Lung (tissue), 12 donors: ENCODE results near the gene B4GALNT1. TPM values are rescaled to one million over a fixed set of nuclear protein-coding genes. Genes with fewer than 3 reads are reported as not detected.

Source experiments
- ATAC-seq: fragments of 200-7000 bp; cut with Tn5 transposase; one replicate; pipeline ENCODE4 v1.9.1; 2020; ENCODE audit warnings: moderate number of reproducible peaks; ENCODE audit not compliant: insufficient read depth, low FRiP score
- DNase-seq, 3 donors: peaks; one replicate each; pipeline ENCODE4 v3.0.0-alpha.2; 2013 to 2017
- H3K27ac ChIP-seq, 2 donors: one replicate each; pipeline ENCODE4 v1.5.1; 2013; ENCODE audit warnings: mild to moderate bottlenecking in 2 of 2, moderate library complexity in 2 of 2, control low read depth in 1 of 2, inconsistent platforms in 1 of 2, low read depth in 1 of 2, low read length in 1 of 2
- H3K27me3 ChIP-seq, 3 donors: one replicate each; pipeline ENCODE4 v1.5.1; 2013; ENCODE audit warnings: low read length in 2 of 3; ENCODE audit not compliant: control insufficient read depth in 3 of 3, insufficient read depth in 3 of 3
- H3K36me3 ChIP-seq, 4 donors: one replicate each; pipeline ENCODE4 v1.5.1; 2013; ENCODE audit warnings: low read length in 4 of 4, mild to moderate bottlenecking in 1 of 4, moderate library complexity in 1 of 4; ENCODE audit not compliant: control insufficient read depth in 4 of 4, insufficient read depth in 4 of 4
- H3K4me1 ChIP-seq, 5 donors: one replicate each; pipeline ENCODE4 v1.5.1; 2013; ENCODE audit warnings: low read length in 5 of 5, mild to moderate bottlenecking in 2 of 5, moderate library complexity in 1 of 5; ENCODE audit not compliant: control insufficient read depth in 5 of 5, insufficient read depth in 5 of 5
- H3K4me3 ChIP-seq: one replicate; pipeline ENCODE4 v1.5.1; 2013; ENCODE audit warnings: mild to moderate bottlenecking, control low read depth, moderate library complexity
- H3K9ac ChIP-seq, 2 donors: one replicate each; pipeline ENCODE4 v1.5.1; 2013; ENCODE audit warnings: low read length in 2 of 2, control low read depth in 1 of 2; ENCODE audit not compliant: insufficient read depth in 1 of 2
- H3K9me3 ChIP-seq, 4 donors: one replicate each; pipeline ENCODE4 v1.5.1; 2013; ENCODE audit warnings: low read length in 3 of 4, mild to moderate bottlenecking in 1 of 4, moderate library complexity in 1 of 4; ENCODE audit not compliant: control insufficient read depth in 4 of 4, insufficient read depth in 3 of 4
- WGBS, 2 donors: extraction: QIAGEN DNeasy Blood & Tissue Kit; methylation state at CpG; one replicate each; pipeline ENCODE4 v1.1.7; 2013; 5-methylcytosine and 5-hydroxymethylcytosine counted together
- polyA plus RNA-seq, 2 donors: library from polyadenylated mRNA; stranded (reverse); fragments of 200-250 nt; gene quantifications; one replicate each; pipeline ENCODE4 v1.2.1, GENCODE V29; 2013
- total RNA-seq, 2 donors: library from RNA; depleted of rRNA in 1 of 2; stranded (reverse); fragments of >200 nt in 1 of 2; gene quantifications; one replicate each; pipeline ENCODE4 v1.2.1, GENCODE V29; 2014 to 2021
- TF ChIP-seq, protein P1 (sequence below): IDR thresholded peaks from 2 replicates; pipeline ENCODE4 v1.5.1; 2012; ENCODE audit warnings: mild to moderate bottlenecking; ENCODE audit errors: control extremely low read depth, extremely low read depth
- donor health status: control.
- donor health status: control.
- donor health status: Bipolar disorder and iron deficiency.
- donor health status: healthy.
- donor health status: DM: yes; HTN: yes; CAD: no.

Gene B4GALNT1
- total and polyA plus RNA-seq, 4 donors = 0.51 to 2.5 (median 0.73) TPM

DNA sequence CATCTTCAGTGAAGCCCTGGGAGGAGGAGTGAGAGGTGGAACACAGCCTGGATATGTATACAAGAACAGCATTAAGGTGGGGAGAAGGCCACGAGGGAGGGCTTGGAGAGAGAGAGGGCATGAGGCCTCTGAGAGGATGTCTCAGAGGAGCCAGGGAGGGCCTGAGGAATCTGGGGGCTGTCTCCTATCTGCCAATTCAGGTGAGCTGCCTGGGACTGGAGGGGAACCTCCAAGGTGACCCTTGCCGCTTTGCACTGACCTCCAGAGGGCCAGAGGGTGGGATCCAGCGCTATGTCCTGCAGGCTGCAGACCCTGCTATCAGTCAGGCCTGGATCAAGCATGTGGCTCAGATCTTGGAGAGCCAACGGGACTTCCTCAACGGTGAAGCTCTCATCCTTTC lies 17.4 kb downstream of the B4GALNT1 start:
- H3K4me1 ChIP-seq = peaks cover 0 to 12% (median 4%) of the 10 kb centered on the region in 5 donors
- TF ChIP-seq, protein P1, sequence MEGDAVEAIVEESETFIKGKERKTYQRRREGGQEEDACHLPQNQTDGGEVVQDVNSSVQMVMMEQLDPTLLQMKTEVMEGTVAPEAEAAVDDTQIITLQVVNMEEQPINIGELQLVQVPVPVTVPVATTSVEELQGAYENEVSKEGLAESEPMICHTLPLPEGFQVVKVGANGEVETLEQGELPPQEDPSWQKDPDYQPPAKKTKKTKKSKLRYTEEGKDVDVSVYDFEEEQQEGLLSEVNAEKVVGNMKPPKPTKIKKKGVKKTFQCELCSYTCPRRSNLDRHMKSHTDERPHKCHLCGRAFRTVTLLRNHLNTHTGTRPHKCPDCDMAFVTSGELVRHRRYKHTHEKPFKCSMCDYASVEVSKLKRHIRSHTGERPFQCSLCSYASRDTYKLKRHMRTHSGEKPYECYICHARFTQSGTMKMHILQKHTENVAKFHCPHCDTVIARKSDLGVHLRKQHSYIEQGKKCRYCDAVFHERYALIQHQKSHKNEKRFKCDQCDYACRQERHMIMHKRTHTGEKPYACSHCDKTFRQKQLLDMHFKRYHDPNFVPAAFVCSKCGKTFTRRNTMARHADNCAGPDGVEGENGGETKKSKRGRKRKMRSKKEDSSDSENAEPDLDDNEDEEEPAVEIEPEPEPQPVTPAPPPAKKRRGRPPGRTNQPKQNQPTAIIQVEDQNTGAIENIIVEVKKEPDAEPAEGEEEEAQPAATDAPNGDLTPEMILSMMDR = no peak
- peaks cover 2 to 29% (median 18%) of the 10 kb centered on the region in 3 donors for H3K27me3 ChIP-seq
- 87 to 96% methylated on average over 5 of the region's 5 CpGs for WGBS, 2 donors
- H3K36me3 ChIP-seq = peaks cover 0 to 22% (median 0%) of the 10 kb centered on the region in 4 donors
- DNase-seq (no peak), ATAC-seq (no peak)
- H3K9me3 ChIP-seq = no peaks in the 10 kb centered on the region
- no peak overlapping the region for H3K4me3 ChIP-seq
- no peak overlapping the region for H3K27ac ChIP-seq
- no peak overlapping the region for H3K9ac ChIP-seq

GRCh38 chr12:57614948-57615500 lies 18.0 kb downstream of the B4GALNT1 start:
- Histone ChIP-seq H3K36me3 (peaks cover 0 to 22% (median 0%) of the 10 kb centered on the region in 4 donors), H3K27me3 (peaks cover 0 to 23% (median 12%) of the 10 kb centered on the region in 3 donors), H3K27ac (no peak overlapping the region), H3K9ac (no peak overlapping the region), H3K9me3 (no peaks in the 10 kb centered on the region), H3K4me1 (peaks cover 0 to 12% (median 8%) of the 10 kb centered on the region in 5 donors), H3K4me3 (no peak overlapping the region)
- ATAC-seq = no peak
- TF ChIP-seq, protein P1 = no peak
- DNase-seq = no peak
- WGBS, 2 donors = 84 to 85% methylated on average over 11 of the region's 11 CpGs

DNA sequence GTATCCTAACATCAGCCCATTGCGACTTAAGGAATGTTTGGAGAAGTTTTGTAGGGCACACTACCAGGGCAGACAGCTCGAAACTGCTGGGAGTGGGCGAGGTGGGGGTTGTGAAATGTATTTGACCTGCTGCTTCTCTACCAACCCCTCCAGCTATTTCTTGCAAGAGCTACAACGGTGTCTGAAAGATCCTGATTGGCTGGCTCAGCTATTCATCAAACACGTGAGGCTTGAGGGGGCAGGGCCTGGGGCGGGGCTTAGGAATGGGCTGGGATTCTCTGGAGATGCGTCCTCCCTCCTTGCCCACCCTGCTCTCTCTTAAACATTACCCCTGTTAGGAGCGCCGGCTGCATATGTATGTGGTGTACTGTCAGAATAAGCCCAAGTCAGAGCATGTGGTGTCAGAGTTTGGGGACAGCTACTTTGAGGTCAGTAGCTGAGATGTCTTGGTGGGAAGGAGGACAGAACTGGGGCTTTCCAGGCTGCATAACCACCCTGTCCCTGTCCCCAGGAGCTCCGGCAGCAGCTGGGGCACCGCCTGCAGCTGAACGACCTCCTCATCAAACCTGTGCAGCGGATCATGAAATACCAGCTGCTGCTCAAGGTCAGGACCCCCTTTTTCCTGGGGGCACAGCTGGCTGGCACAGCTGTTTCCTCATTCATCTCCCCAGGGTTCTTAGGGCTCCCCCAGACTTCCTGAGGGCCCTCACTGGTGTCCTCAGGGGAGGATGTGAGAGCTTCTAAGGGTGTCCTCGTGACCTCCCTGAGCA lies 18.6 kb downstream of the B4GALNT1 start:
- Histone ChIP-seq H3K9ac (no peak overlapping the region), H3K27me3 (peaks cover 0 to 16% (median 9%) of the 10 kb centered on the region in 3 donors), H3K27ac (no peak overlapping the region), H3K4me1 (peaks cover 0 to 17% (median 6%) of the 10 kb centered on the region in 5 donors), H3K36me3 (peaks cover 0 to 22% (median 0%) of the 10 kb centered on the region in 4 donors), H3K4me3 (no peak overlapping the region), H3K9me3 (no peaks in the 10 kb centered on the region)
- ATAC-seq (no peak), DNase-seq (no peak)
- TF ChIP-seq, protein P1 = no peak
- 47 to 62% methylated on average over 14 of the region's 14 CpGs for WGBS, 2 donors
